Measurements from ENCODE around the gene HYAL3.

DNA sequence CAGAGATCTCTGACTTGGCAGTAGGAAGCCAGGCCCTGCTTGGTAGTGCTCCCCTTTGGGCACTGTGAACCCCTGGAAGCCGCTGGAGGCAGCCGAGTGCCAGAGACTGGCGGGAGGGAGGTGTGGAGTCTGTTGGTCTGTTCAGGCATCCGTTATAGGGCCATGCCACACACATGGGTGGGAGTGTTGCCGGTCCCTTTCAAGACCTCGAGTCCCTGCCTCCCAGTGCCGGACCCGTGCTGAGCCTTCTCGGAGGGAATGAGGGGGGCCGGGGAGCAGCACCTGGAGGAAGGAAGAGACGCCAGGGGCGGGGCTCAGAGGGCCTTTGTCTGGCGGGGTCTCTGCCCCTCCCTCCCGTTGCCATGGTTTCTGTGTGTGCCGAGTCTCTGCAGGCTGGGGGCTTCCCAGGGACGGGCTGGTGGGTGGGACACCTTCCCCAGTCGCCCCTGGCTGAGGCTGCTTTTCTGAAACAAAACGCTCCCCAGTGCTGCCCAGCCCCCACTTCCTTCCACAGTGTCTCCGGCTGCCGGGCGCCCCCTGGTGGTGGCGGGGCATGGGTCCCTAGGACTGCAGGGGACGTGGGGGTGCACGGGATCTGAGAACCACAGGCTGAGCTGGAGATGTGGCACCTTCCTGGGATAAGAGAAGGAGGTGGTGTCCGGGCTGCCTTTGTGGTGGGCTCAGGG, 53.2 kb downstream of the HYAL3 start:
- TF ChIP-seq POLR2A (IDR thresholded peaks at IDR 0.05; ENCODE audit: low read length) (no peak), GATA1 (IDR thresholded peaks at IDR 0.05; ENCODE audit: low read depth, low read length) (no peak)

Measured in erythroblast (primary cell).